Activated naive CD4-positive, alpha-beta T cell treated with anti-CD3 and anti-CD28 coated beads for 36 hours (primary cell): ENCODE measurements around the gene TMEM100. TPM values are rescaled to one million over a fixed set of nuclear protein-coding genes. Genes with fewer than 3 reads are reported as not detected.
A peak's percentile ranks its signal among the peaks of the same experiment; 100 is the strongest.

ENCODE experiments used
- CTCF ChIA-PET: fragments of 350-600 bp; sonication (Branson Sonifier 250); formaldehyde crosslinking; loops from one replicate; lab custom pipeline; 2021; ENCODE audit warnings: antibody characterized with exemption; lab: Charles Lee
- DNase-seq: peaks from one replicate; pipeline ENCODE4 v3.0.0-alpha.2; 2020
- H3K27ac Mint-ChIP-seq: one replicate; pipeline ENCODE4 v1.8.0; 2021; ENCODE audit warnings: mild to moderate bottlenecking, mixed read lengths
- H3K27me3 Mint-ChIP-seq: one replicate; pipeline ENCODE4 v1.8.0; 2021; ENCODE audit warnings: low read depth, mixed read lengths
- H3K36me3 Mint-ChIP-seq: one replicate; pipeline ENCODE4 v1.8.0; 2021; ENCODE audit warnings: low read depth, mixed read lengths
- H3K4me1 Mint-ChIP-seq: one replicate; pipeline ENCODE4 v1.8.0; 2021; ENCODE audit warnings: low read depth, mixed read lengths
- H3K4me3 Mint-ChIP-seq: one replicate; pipeline ENCODE4 v1.8.0; 2021; ENCODE audit warnings: mild to moderate bottlenecking, moderate library complexity, mixed read lengths
- H3K9me3 Mint-ChIP-seq: one replicate; pipeline ENCODE4 v1.8.0; 2021; ENCODE audit warnings: mixed read lengths
- intact Hi-C: fragments of 100-400 bp; cut with micrococcal nuclease; formaldehyde crosslinking; loops from one replicate; pipeline ENCODE4 v1.15.1; 2023
- total RNA-seq, 2 experiments: library from RNA; stranded (reverse); gene quantifications; one replicate each; pipeline ENCODE4 v1.2.3, GENCODE V29; 2021

The TMEM100 gene
- total RNA-seq: not detected

GRCh38 chr17:55722742-55723487 lies at the start of gene TMEM100:
Gene TMEM100 (minus strand): TSS chr17:55722864. CDS start chr17:55721070, 1,794 bp downstream.
- H3K27ac Mint-ChIP-seq: no peak within 1 kb of the TSS
- no peak for DNase-seq
- peaks cover 2% of the 10 kb centered on the region for H3K4me1 Mint-ChIP-seq
- H3K27me3 Mint-ChIP-seq: peaks cover 49% of the 10 kb centered on the region
- intact Hi-C loops: no loop called here
- H3K4me3 Mint-ChIP-seq: no peak within 1 kb of the TSS
- H3K9me3 Mint-ChIP-seq: no peaks in the 10 kb centered on the region
- no peaks in the 10 kb centered on the region for H3K36me3 Mint-ChIP-seq
- CTCF ChIA-PET: interaction anchor here (1.8 to 2.2 kb wide), 3 partner anchors 13 to 196 kb away, joined by 4 to 6 read pairs (median 6); no protein-coding TSS in a partner anchor

GRCh38 chr17:55772086-55772485 lies 49.4 kb upstream of the TMEM100 start:
- Mint-ChIP-seq H3K27me3 (no peaks in the 10 kb centered on the region), H3K4me3 (no peak overlapping the region), H3K9me3 (no peaks in the 10 kb centered on the region), H3K27ac (no peak overlapping the region), H3K4me1 (no peaks in the 10 kb centered on the region), H3K36me3 (peaks cover 21% of the 10 kb centered on the region)
- CTCF ChIA-PET: interaction anchor here (0.9 to 4.0 kb wide), 4 partner anchors 39 to 246 kb away, joined by 3 to 32 read pairs (median 4); no protein-coding TSS in a partner anchor
- intact Hi-C loops: loop anchor here (1.0 kb wide), 1 partner anchor 53 kb away; no protein-coding TSS in a partner anchor
- peak; percentile 12 for DNase-seq

- Mint-ChIP-seq H3K36me3 (peaks cover 13% of the 10 kb centered on the region), H3K4me3 (no peak overlapping the region), H3K27ac (no peak overlapping the region), H3K27me3 (no peaks in the 10 kb centered on the region), H3K9me3 (no peaks in the 10 kb centered on the region), H3K4me1 (no peaks in the 10 kb centered on the region)
- CTCF ChIA-PET: interaction anchor here (0.5 to 4.0 kb wide), 15 partner anchors 12 to 813 kb away, joined by 3 to 32 read pairs (median 3); no protein-coding TSS in a partner anchor
- no peak for DNase-seq
- intact Hi-C loops: loop anchor here (1.0 kb wide), 3 partner anchors 168 to 244 kb away; no protein-coding TSS in a partner anchor
These were observed 47.7 kb upstream of the TMEM100 start for GRCh38 chr17:55770196-55770870.

GRCh38 chr17:55769625-55770000 lies 46.9 kb upstream of the TMEM100 start:
- peaks cover 11% of the 10 kb centered on the region for H3K36me3 Mint-ChIP-seq
- H3K4me3 Mint-ChIP-seq: no peak overlapping the region
- no peaks in the 10 kb centered on the region for H3K9me3 Mint-ChIP-seq
- intact Hi-C loops: no loop called here
- CTCF ChIA-PET: interaction anchor here (1.0 to 4.0 kb wide), 7 partner anchors 12 to 244 kb away, joined by 3 to 32 read pairs (median 4); no protein-coding TSS in a partner anchor
- H3K27me3 Mint-ChIP-seq: no peaks in the 10 kb centered on the region
- no peak overlapping the region for H3K27ac Mint-ChIP-seq
- DNase-seq: no peak
- H3K4me1 Mint-ChIP-seq: no peaks in the 10 kb centered on the region

- Mint-ChIP-seq H3K9me3 (no peaks in the 10 kb centered on the region), H3K27ac (no peak overlapping the region), H3K4me3 (no peak overlapping the region), H3K36me3 (peaks cover 9% of the 10 kb centered on the region), H3K27me3 (no peaks in the 10 kb centered on the region), H3K4me1 (no peaks in the 10 kb centered on the region)
- intact Hi-C loops: no loop called here
- CTCF ChIA-PET: interaction anchor here (1.1 to 4.0 kb wide), 5 partner anchors 11 to 243 kb away, joined by 3 to 32 read pairs (median 5); no protein-coding TSS in a partner anchor
- DNase-seq: no peak
These were observed 46.4 kb upstream of the TMEM100 start for GRCh38 chr17:55768936-55769624.

- Mint-ChIP-seq H3K4me3 (no peak overlapping the region), H3K27ac (no peak overlapping the region), H3K4me1 (no peaks in the 10 kb centered on the region), H3K27me3 (no peaks in the 10 kb centered on the region), H3K9me3 (no peaks in the 10 kb centered on the region), H3K36me3 (peaks cover 1% of the 10 kb centered on the region)
- DNase-seq: no peak
- intact Hi-C loops: no loop called here
- CTCF ChIA-PET: no interaction called here
These were observed 42.8 kb upstream of the TMEM100 start for GRCh38 chr17:55765472-55765871.

GRCh38 chr17:55764610-55765009 lies 41.9 kb upstream of the TMEM100 start:
- H3K9me3 Mint-ChIP-seq: no peaks in the 10 kb centered on the region
- CTCF ChIA-PET: no interaction called here
- no peak overlapping the region for H3K27ac Mint-ChIP-seq
- H3K36me3 Mint-ChIP-seq: peaks cover 1% of the 10 kb centered on the region
- no peak for DNase-seq
- H3K4me3 Mint-ChIP-seq: no peak overlapping the region
- no peaks in the 10 kb centered on the region for H3K4me1 Mint-ChIP-seq
- H3K27me3 Mint-ChIP-seq: no peaks in the 10 kb centered on the region
- intact Hi-C loops: no loop called here

GRCh38 chr17:55763856-55764255 lies 41.2 kb upstream of the TMEM100 start:
- DNase-seq: no peak
- Mint-ChIP-seq H3K27ac (no peak overlapping the region), H3K4me1 (no peaks in the 10 kb centered on the region), H3K27me3 (no peaks in the 10 kb centered on the region), H3K4me3 (no peak overlapping the region), H3K36me3 (no peaks in the 10 kb centered on the region), H3K9me3 (no peaks in the 10 kb centered on the region)
- CTCF ChIA-PET: no interaction called here
- intact Hi-C loops: no loop called here

- Mint-ChIP-seq H3K4me1 (no peaks in the 10 kb centered on the region), H3K27me3 (no peaks in the 10 kb centered on the region), H3K36me3 (no peaks in the 10 kb centered on the region), H3K4me3 (no peak overlapping the region), H3K27ac (no peak overlapping the region), H3K9me3 (no peaks in the 10 kb centered on the region)
- CTCF ChIA-PET: no interaction called here
- intact Hi-C loops: no loop called here
- DNase-seq: no peak
These were observed 39.6 kb upstream of the TMEM100 start for GRCh38 chr17:55762086-55762858.

- CTCF ChIA-PET: interaction anchor here (0.6 kb wide), 1 partner anchor 238 kb away, joined by 5 read pairs; no protein-coding TSS in a partner anchor
- H3K36me3 Mint-ChIP-seq: no peaks in the 10 kb centered on the region
- intact Hi-C loops: no loop called here
- DNase-seq: no peak
- no peak overlapping the region for H3K27ac Mint-ChIP-seq
- no peaks in the 10 kb centered on the region for H3K4me1 Mint-ChIP-seq
- H3K9me3 Mint-ChIP-seq: no peaks in the 10 kb centered on the region
- no peaks in the 10 kb centered on the region for H3K27me3 Mint-ChIP-seq
- H3K4me3 Mint-ChIP-seq: no peak overlapping the region
These were observed 38.1 kb upstream of the TMEM100 start for GRCh38 chr17:55760643-55761355.

GRCh38 chr17:55758171-55758570 lies 35.5 kb upstream of the TMEM100 start:
- Mint-ChIP-seq H3K4me3 (no peak overlapping the region), H3K4me1 (no peaks in the 10 kb centered on the region), H3K27ac (no peak overlapping the region), H3K27me3 (no peaks in the 10 kb centered on the region), H3K36me3 (no peaks in the 10 kb centered on the region), H3K9me3 (no peaks in the 10 kb centered on the region)
- CTCF ChIA-PET: interaction anchor here (1.5 kb wide), 1 partner anchor 12 kb away, joined by 4 read pairs; no protein-coding TSS in a partner anchor
- intact Hi-C loops: no loop called here
- DNase-seq: no peak
